Measurements from ENCODE around the gene DCAF15. TPM values are rescaled to one million over a fixed set of nuclear protein-coding genes. Genes with fewer than 3 reads are reported as not detected.

DCAF15 gene
- polyA plus RNA-seq, 1 donor from 2014 or later, result 5.7 TPM

DNA sequence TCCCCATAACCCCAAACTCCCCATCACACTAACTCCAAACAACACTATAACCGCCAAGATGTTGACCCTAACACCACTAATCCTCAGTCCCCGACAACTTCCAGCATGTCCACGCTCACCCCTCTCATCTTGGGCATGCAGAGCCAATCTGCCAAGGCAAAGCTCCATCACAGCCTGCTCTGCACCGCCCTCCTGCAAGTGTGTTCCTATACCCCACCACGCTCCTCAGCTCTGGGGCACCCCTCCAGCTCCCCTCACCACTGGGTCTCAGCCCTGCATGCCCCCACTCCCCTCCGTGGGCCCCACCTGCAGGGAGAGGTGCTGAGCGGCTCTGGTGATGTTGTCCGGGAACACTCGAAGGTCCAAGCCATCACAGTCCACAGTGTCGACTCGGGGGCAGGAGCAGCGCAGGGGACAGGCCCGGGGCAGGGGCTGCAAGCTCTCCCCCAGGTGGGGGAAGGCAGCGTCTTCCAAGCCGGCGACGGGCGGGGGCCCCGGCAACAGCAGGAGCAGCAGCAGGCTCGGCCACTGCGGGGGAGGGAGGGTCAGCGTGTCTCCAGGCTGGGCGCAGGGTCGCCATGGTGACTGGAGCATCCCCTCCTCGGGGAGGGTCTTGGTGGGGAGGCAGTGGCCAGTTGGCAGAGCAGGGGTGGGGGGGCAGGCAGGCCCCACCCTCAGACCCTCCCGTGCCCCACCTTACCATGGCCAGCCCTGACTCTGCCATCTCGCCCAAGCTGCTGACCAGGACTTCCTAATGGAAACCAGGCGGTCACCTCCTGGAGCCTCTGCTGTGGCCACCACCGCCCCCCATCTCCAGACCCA lies 14.6 kb upstream of the DCAF15 start:
- Mint-ChIP-seq H3K27ac (no peak overlapping the region), H3K36me3 (peaks cover 2% of the 10 kb centered on the region), H3K9me3 (no peaks in the 10 kb centered on the region), H3K27me3 (peaks cover 11% of the 10 kb centered on the region), H3K4me1 (peaks cover 0 to 3% (median 0%) of the 10 kb centered on the region in 3 donors), H3K4me3 (no peak overlapping the region)

DNA sequence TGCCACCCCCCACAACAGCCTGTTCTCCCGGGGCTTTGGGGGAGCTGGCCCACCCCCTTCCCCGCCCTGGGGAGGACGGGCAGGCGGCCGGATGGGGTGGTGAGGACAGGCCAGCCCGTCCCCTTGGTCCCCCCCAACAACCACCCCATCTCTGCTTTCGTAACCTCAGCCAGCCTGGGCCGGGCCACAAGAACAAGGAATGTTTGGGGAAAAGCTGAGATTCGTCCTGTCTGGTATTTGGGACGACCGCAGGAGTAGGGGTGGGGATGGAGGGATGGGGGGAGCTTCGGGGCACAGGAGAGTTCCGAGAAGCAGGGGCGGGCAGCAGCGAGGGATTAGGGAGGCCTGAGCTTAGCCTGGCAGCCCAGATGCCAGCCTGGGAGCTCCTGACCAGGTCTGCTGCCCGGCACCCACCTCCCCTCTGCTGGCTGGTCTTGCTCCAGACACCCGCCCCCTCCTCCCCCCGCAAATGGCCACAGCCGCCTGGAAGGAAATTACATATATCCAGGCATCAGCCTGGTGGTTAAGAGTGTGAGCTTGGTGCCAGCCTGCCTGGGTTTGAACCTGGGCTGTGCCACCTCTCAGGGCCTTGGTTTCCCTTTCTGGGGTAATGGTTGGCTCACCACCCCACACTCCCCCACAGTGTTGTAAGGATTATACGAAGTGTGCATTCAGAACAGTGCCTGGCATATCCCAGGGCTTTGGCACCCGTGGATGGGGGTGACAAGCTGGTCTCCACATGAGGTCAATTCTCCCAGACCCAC lies 13.8 kb upstream of the DCAF15 start, which contains the start of gene PODNL1:
TSS of gene PODNL1 (minus strand) at position 117 of the 764 bp plus-strand sequence. CDS start 236 bp downstream, outside the sequence.
- peaks cover 0 to 3% (median 0%) of the 10 kb centered on the region in 3 donors for H3K4me1 Mint-ChIP-seq
- peaks cover 2% of the 10 kb centered on the region for H3K36me3 Mint-ChIP-seq
- no peak within 1 kb of the TSS for H3K4me3 Mint-ChIP-seq
- H3K27me3 Mint-ChIP-seq, result peaks cover 9% of the 10 kb centered on the region
- H3K9me3 Mint-ChIP-seq, result no peaks in the 10 kb centered on the region
- no peak within 1 kb of the TSS for H3K27ac Mint-ChIP-seq

DNA sequence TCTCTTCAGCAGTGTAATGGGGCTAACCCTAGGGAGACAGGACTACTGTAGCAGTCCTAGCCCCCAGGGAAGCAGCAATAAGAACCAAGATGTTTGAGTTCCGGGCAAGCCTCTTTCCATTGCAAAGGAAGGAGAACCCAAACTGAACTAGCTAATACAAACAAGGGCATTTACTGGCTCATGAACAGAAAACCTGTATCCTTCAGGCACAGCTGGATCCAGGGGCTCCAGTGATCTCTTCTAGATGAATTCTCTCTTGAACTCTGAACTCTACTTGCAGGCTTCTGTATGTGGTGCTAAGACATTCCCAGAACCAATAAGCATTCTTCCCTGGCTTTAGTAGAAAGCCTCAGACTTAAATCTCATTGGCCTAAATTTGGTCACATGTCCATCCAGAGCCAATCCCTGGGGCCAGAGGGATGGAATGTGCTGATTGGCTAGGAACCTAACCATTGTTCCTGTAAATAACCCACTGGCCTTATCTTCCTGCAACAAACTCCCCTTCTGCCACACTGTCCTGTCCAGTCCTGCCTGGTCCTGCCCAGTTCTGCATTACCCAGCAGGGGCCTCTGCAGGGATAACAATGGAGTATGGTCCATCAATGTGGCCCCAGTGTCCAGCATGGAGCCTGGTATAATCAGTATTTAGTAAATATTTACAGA lies 10.2 kb upstream of the DCAF15 start:
- Mint-ChIP-seq H3K36me3 (peaks cover 2% of the 10 kb centered on the region), H3K27me3 (peaks cover 2% of the 10 kb centered on the region), H3K9me3 (no peaks in the 10 kb centered on the region), H3K27ac (no peak overlapping the region), H3K4me1 (no peaks in the 10 kb centered on the region), H3K4me3 (no peak overlapping the region)

DNA sequence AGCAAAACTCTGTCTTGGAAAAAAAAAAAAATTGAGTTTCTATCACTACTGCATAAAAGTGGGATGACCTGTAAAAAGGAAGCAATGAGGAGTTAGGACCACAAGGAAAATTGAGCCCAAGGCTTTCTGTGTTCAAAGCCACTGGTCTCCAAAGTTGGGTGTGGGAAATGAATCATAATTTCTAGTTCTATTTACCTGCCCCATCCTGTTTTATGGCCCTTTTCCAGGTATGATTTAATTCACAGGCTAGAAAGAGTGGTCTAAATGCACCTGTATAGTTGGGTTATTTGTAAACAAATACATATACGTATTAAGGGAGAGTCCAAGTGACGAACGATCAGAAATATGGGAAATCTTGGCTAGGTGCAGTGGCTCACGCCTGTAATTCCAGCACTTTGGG lies 5.9 kb upstream of the DCAF15 start:
- H3K36me3 Mint-ChIP-seq, result no peaks in the 10 kb centered on the region
- no peaks in the 10 kb centered on the region for H3K4me1 Mint-ChIP-seq
- H3K4me3 Mint-ChIP-seq, result no peak overlapping the region
- H3K27me3 Mint-ChIP-seq, result no peaks in the 10 kb centered on the region
- H3K9me3 Mint-ChIP-seq, result no peaks in the 10 kb centered on the region
- no peak overlapping the region for H3K27ac Mint-ChIP-seq

DNA sequence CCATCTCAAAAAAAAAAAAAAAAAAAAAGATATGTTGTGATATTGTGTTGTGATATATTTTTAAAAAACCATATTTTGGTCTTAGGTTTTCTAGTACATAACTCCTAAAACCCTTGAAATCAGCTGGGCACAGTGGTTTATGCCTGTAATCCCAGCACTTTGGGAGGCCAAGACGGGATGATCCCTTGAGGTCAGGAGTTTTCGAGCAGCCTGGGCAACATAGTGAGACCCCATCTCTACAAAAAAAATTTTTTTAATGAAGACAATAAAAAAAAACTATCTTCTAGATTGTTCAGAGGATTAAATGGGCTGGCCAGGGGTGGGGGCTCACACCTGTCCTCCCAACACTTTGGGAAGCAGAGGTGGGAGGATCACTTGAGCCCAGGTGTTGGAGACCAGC lies 1.3 kb upstream of the DCAF15 start:
- Mint-ChIP-seq H3K4me3 (no peak overlapping the region), H3K27me3 (no peaks in the 10 kb centered on the region), H3K36me3 (no peaks in the 10 kb centered on the region), H3K4me1 (peaks cover 0 to 11% (median 8%) of the 10 kb centered on the region in 3 donors), H3K27ac (no peak overlapping the region), H3K9me3 (no peaks in the 10 kb centered on the region)

DNA sequence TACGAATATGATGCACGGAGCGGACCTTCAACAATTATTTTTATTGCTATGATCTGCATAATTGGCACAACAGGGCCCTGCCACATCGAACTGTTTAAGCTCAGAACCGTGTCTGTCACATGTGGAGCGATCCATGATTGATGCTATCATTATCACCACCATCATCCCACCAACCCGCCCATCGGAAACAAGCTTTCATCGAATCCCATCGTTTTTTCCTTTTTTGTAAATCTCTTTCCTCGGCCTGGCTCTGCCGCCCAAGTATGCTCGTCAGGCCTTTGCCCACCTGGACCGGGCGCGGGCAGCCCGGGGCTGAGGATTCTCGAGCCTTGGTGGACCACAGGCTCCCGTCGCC lies 533 bp upstream of the DCAF15 start:
- H3K4me3 Mint-ChIP-seq, result peak overlapping the region; percentile 76 to 99 (median 94)
- peaks cover 0 to 11% (median 8%) of the 10 kb centered on the region in 3 donors for H3K4me1 Mint-ChIP-seq
- H3K36me3 Mint-ChIP-seq, result no peaks in the 10 kb centered on the region
- no peaks in the 10 kb centered on the region for H3K9me3 Mint-ChIP-seq
- no peaks in the 10 kb centered on the region for H3K27me3 Mint-ChIP-seq
- peak overlapping the region; percentile 66 to 97 (median 96) for H3K27ac Mint-ChIP-seq

DNA sequence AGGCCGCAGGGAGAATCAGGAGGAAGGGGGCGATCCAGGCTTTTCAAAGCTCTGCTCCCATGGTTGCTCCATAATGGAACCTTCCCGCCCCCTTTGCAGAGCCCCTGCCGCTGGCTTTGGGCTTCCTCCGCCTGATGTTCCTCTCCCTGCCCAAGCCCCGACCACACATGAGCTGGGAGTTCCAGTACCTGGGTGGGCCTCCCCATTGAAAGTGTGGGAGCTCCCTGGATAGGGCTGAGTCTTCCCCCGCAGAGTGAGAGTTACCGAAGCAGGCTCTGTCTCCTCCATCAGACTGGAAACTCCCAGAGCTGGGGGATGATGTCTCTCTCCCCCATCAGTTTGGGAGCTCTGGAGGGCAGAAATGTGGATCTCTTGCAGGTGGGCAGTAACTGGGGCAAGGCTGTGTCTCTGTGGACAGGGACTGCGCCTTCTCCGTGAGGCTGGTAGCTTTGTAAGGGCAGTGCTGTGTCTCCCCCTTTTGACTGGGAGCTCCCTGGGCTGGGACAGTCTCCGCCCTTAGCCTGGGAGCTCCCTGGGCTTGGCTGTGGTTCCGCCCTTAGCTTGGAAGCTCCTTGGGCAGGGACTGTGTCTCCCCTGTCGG lies 722 bp downstream of the DCAF15 start:
- Mint-ChIP-seq H3K4me3 (peak overlapping the region; percentile 81 to 87 (median 86)), H3K4me1 (peaks cover 0 to 11% (median 8%) of the 10 kb centered on the region in 3 donors), H3K27ac (peak overlapping the region in 2 of 3 donors; percentile 51 to 76), H3K27me3 (no peaks in the 10 kb centered on the region), H3K36me3 (no peaks in the 10 kb centered on the region), H3K9me3 (no peaks in the 10 kb centered on the region)

DNA sequence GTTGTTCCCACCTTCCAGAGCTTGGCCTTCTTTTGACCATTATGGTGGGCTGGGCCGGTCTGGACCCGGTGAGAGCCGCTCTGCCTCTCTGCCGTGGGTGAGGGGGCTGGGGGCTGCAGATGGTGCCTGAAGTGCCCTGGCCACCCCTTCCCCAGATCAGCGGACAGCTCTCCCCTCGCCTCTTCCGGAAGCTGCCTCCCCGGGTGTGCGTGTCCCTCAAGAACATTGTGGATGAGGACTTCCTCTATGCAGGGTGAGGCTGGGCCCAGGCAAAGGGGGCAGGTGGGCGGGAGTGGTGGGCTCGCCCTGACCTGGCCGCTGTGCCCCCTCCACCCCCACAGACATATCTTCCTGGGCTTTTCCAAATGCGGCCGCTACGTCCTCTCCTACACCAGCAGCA lies 1.9 kb downstream of the DCAF15 start:
- Mint-ChIP-seq H3K27me3 (no peaks in the 10 kb centered on the region), H3K9me3 (no peaks in the 10 kb centered on the region), H3K4me1 (peaks cover 0 to 11% (median 10%) of the 10 kb centered on the region in 3 donors), H3K27ac (peak overlapping the region in 1 of 3 donors; percentile 51), H3K36me3 (no peaks in the 10 kb centered on the region), H3K4me3 (peak overlapping the region; percentile 52 to 87 (median 84))

DNA sequence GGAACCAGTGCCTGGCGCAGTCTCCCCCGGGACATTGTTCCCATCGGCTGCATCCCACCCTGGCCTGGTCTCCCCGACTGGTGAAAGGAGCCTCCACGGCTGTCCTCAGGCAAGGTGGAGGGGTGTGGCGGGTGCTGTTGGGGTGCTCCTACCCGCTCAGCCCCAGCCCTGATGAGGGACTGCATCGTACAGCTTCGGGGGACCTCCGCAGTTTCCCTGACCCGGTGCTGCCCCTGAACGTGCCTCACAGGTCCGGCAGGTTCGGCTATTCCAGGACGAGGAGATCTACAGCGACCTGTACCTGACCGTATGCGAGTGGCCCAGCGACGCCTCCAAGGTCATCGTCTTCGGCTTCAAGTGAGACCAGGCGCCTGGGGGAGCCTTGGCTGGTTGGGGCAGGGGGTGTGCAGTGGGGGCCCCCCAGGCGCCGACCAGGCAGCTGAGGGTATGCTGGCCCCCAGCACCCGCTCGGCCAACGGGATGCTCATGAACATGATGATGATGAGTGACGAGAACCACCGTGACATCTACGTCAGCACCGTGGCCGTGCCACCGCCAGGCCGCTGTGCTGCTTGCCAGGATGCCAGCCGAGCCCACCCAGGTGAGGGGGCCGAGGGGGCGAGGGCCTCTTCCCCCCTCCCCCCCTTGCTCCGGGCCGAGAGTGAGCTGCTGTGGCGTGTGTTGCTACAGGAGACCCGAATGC lies 3.5 kb downstream of the DCAF15 start:
- H3K4me3 Mint-ChIP-seq, result peak overlapping the region in 1 of 4 donors; percentile 87
- H3K27ac Mint-ChIP-seq, result peak overlapping the region in 1 of 3 donors; percentile 27
- no peaks in the 10 kb centered on the region for H3K9me3 Mint-ChIP-seq
- no peaks in the 10 kb centered on the region for H3K36me3 Mint-ChIP-seq
- peaks cover 0 to 11% (median 11%) of the 10 kb centered on the region in 3 donors for H3K4me1 Mint-ChIP-seq
- H3K27me3 Mint-ChIP-seq, result no peaks in the 10 kb centered on the region

DNA sequence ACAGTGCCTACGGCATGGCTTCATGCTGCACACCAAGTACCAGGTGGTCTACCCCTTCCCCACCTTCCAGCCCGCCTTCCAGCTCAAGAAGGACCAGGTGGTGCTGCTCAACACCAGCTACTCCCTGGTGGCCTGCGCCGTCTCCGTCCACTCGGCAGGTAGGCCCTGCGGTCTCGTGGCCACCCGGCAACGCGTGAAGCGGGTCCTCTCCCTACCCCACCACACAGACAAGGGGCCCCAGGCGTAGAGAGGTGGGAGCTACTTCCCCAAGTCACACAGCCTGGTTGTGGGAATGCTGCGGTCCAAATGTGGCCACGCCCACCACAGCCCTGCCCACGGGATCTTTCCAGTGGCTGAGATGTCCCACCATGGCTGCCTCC lies 4.0 kb downstream of the DCAF15 start:
- Mint-ChIP-seq H3K36me3 (no peaks in the 10 kb centered on the region), H3K27ac (no peak overlapping the region), H3K27me3 (no peaks in the 10 kb centered on the region), H3K9me3 (no peaks in the 10 kb centered on the region), H3K4me3 (peak overlapping the region in 1 of 4 donors; percentile 32), H3K4me1 (peaks cover 0 to 11% (median 11%) of the 10 kb centered on the region in 3 donors)

DNA sequence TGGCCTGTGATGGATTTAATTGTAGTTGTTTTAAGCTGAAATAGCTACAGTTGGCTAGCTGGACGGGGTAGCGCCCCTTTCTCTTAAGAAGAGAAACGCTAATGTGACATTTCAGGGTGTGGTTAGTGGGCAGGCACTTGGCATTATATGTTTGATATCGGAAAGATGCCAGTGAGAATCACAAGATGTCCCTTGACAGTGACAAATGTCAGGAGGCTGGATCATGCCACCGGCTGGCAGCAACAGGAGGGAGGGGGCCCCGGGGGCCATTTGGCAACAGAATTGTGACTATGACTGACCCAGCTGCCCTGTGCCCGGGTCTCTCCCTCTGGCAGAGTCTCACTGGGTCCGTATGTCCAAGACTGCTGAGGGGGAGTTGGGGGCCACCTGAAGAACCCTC lies 4.7 kb downstream of the DCAF15 start:
- no peaks in the 10 kb centered on the region for H3K36me3 Mint-ChIP-seq
- peaks cover 0 to 11% (median 7%) of the 10 kb centered on the region in 3 donors for H3K4me1 Mint-ChIP-seq
- H3K27ac Mint-ChIP-seq, result no peak overlapping the region
- H3K9me3 Mint-ChIP-seq, result no peaks in the 10 kb centered on the region
- H3K27me3 Mint-ChIP-seq, result no peaks in the 10 kb centered on the region
- peak overlapping the region in 1 of 4 donors; percentile 32 for H3K4me3 Mint-ChIP-seq

DNA sequence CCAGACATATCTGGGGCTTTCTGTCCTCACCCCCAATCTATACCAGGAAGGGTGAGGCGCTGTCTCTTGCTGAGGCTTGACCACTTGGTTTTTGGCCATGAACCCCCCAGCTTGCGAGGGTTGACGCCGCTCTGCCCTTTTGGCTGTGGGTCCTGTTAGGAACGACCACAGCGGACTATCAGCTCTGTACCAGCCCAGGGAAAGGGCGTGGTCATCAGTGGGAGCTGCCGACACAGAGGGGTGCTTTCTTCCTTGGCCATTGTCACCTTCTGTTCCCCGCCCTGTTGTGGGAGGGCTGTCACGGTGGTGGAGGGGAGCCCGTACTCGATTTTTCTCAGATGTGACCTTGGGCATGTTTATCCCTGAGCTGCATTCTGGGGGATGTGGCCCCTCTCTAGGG lies 5.7 kb downstream of the DCAF15 start:
- H3K9me3 Mint-ChIP-seq, result no peaks in the 10 kb centered on the region
- peaks cover 0 to 8% (median 7%) of the 10 kb centered on the region in 3 donors for H3K4me1 Mint-ChIP-seq
- H3K27ac Mint-ChIP-seq, result peak overlapping the region in 1 of 3 donors; percentile 63
- H3K27me3 Mint-ChIP-seq, result no peaks in the 10 kb centered on the region
- peak overlapping the region in 1 of 4 donors; percentile 68 for H3K4me3 Mint-ChIP-seq
- no peaks in the 10 kb centered on the region for H3K36me3 Mint-ChIP-seq

DNA sequence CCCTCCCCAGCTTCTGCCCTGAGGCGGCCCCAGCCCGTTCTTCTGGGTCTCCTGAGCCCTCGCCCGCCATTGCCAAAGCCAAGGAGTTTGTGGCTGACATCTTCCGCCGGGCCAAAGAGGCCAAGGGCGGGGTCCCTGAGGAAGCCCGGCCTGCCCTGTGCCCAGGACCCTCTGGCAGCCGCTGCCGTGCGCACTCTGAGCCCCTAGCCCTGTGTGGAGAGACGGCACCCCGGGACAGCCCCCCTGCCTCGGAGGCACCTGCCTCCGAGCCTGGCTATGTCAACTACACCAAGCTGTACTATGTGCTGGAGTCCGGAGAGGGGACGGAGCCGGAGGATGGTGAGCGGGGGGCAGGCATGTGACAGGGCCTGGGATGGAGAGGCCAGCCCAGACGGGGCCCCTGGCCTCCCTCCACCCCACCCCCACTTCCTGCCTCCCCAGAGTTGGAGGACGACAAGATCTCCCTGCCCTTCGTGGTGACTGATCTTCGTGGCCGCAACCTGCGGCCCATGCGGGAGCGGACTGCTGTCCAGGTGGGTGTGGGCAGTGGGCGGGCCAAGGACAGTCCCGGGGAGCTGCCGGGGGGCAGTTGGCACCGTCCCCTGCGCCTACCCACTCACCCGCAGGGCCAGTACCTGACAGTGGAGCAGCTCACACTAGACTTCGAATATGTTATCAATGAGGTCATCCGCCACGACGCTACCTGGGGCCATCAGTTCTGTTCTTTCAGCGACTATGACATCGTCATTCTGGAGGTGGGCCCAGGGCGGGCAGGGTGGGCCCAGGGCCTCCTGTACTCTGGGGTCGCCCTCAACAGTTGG lies 7.0 kb downstream of the DCAF15 start:
- Mint-ChIP-seq H3K4me1 (peaks cover 0 to 4% (median 0%) of the 10 kb centered on the region in 3 donors), H3K9me3 (no peaks in the 10 kb centered on the region), H3K27ac (no peak overlapping the region), H3K27me3 (no peaks in the 10 kb centered on the region), H3K4me3 (no peak overlapping the region), H3K36me3 (no peaks in the 10 kb centered on the region)
